ENCODE results near the gene UVSSA.

DNA sequence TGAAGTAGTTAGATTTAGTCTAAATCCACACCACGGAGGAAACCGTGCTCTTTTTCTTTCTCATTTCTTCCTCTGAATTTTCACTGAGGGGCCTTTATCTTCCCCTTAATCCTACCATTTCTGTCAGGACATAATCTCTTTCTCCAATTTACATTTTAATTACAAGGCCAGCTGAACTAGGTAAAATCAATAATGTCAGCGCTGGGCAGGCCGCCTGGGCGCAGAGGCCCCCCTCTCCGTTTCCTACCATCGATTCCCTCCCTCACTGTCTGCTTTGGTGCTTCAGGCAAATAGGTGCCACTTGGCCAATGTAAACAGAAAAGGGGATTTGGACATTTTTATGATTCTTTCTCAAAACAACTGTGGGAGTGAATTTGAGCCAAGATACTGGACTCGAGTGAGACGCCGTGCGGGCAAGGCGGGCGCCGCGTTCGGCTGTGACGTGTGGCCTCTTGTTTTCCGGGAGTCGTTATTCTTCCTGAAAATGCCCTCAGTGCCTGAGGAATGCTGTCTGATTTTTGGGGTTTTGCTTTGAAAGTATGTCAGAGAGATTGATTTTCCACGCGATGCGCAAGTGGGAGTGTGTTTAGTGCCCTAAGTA is 22.6 kb downstream of the UVSSA start:
- TF ChIP-seq, protein P1, sequence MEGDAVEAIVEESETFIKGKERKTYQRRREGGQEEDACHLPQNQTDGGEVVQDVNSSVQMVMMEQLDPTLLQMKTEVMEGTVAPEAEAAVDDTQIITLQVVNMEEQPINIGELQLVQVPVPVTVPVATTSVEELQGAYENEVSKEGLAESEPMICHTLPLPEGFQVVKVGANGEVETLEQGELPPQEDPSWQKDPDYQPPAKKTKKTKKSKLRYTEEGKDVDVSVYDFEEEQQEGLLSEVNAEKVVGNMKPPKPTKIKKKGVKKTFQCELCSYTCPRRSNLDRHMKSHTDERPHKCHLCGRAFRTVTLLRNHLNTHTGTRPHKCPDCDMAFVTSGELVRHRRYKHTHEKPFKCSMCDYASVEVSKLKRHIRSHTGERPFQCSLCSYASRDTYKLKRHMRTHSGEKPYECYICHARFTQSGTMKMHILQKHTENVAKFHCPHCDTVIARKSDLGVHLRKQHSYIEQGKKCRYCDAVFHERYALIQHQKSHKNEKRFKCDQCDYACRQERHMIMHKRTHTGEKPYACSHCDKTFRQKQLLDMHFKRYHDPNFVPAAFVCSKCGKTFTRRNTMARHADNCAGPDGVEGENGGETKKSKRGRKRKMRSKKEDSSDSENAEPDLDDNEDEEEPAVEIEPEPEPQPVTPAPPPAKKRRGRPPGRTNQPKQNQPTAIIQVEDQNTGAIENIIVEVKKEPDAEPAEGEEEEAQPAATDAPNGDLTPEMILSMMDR (IDR thresholded peaks at IDR 0.05), result no peak
- no peak for TF ChIP-seq ZFX (IDR thresholded peaks at IDR 0.05; ENCODE audit: borderline replicate concordance)
